ENCODE results near the gene TNIP1.

TNIP1 gene, protein sequence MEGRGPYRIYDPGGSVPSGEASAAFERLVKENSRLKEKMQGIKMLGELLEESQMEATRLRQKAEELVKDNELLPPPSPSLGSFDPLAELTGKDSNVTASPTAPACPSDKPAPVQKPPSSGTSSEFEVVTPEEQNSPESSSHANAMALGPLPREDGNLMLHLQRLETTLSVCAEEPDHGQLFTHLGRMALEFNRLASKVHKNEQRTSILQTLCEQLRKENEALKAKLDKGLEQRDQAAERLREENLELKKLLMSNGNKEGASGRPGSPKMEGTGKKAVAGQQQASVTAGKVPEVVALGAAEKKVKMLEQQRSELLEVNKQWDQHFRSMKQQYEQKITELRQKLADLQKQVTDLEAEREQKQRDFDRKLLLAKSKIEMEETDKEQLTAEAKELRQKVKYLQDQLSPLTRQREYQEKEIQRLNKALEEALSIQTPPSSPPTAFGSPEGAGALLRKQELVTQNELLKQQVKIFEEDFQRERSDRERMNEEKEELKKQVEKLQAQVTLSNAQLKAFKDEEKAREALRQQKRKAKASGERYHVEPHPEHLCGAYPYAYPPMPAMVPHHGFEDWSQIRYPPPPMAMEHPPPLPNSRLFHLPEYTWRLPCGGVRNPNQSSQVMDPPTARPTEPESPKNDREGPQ

DNA sequence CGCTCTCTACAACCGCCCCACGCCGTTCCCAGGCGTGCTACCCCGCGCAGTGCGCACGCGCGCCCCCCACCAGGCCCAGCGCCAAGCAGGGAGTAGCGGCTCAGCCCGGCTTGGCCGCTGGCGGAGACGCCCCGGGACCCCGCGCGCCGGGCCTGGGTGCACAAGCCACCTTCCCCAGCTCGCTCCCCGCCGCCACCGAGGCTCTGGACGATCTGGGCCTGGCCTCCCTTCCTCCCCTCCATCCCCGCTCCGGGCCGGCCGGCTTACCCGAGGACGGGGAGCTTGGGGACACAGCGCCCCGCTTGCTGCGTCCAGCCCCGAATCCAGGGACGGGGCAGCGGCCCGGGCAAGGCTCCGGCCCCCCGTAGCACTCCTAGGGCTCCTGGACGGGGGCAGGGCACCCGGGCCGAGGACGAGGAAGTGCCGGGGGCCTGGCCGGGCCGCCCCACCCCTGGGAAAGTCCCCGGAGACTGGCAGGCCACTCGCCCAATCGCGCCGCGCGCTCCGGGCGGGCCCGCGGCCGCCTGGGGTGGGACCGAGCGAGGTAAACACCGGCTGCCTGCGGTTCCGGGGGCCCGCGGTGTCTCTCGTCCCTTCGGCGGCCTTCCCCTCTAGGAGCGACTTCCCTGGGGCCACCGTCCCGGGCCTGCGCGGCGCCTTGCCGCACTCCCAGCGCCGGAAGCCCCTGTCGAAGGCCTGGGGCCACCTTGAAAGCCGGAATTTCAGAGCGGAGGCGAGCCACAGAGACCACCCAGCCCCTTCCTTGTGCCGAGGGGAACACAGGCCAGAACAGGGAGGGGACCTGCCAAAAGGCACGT lies at the start of gene TNIP1:
TNIP1 (minus strand) TSS at position 422 of the 818 bp plus-strand sequence. CDS start 15,939 bp downstream, outside the sequence.
- DNase-seq (ENCODE audit: low spot score), result peak; percentile 92

DNA sequence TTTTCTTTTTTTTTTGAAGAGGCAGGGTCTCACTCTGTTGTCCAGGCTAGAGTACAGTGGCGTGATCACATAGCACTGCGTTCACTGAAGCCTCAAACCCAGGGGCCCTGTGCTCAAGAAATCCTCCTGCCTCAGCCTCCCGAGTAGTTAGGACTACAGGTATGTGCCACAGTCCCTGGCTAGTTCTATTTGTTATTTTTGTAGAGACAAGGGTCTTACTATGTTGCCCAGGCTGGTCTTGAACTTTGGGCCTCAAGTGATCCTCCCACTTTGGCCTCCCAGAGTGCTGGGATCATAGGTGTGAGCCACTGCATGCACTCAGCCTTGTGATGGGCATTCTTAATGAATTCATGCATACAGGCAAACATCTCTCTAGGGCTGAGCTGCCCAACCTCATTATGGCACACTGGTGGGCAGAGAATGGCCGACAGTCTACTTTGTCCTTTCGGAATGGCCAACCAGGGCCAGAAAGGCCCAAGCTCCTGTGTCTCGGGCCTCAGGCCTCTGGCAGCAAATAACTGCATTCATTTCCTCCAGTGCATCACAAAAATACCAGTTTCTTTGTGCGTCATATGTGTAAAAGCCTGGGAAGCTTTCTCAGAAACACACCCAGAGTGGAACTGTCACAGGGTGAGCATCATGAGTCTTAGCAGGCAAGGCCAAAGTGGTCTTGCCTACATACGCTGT lies 49.5 kb upstream of the TNIP1 start:
- no peak for DNase-seq (ENCODE audit: low spot score)

DNA sequence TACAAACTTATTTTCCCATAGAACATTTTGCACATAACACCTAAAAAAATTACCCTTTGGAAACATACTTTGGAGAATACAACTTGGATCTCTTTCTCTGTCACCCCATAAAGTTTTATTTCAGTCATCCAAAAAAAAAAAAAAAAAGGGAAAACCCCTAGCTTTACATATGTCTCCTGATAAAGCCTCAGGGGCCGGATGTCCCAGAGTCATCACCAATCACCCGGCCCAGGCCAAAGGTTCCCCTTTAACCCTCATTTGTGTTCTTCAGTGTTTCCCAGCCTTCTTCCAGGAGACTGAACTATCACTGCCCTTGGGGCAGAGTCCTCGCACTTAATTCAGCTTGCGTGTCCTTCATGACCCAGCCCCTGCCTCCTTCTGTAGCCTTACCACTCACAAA lies 48.0 kb upstream of the TNIP1 start:
- no peak for DNase-seq (ENCODE audit: low spot score)

DNA sequence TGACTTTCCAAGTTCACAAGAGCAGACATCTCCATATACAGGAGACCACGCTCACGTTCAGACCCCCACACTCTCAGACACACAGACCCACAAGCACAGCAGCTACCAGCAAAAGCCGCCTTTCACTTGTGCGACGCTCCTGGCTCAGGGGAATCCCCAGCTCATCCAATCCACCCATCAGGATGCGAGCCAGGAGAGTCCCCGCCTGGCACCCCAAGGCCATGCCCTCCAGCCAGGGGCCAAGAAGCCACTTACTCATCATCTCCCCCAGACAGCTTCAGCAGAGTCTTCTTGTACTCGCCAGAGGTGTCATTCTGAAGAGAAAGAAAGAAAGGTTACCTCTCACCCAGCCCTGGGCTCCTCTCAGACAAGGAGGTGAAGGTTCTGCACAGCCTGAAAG lies 47.1 kb upstream of the TNIP1 start:
- DNase-seq (ENCODE audit: low spot score), result no peak

DNA sequence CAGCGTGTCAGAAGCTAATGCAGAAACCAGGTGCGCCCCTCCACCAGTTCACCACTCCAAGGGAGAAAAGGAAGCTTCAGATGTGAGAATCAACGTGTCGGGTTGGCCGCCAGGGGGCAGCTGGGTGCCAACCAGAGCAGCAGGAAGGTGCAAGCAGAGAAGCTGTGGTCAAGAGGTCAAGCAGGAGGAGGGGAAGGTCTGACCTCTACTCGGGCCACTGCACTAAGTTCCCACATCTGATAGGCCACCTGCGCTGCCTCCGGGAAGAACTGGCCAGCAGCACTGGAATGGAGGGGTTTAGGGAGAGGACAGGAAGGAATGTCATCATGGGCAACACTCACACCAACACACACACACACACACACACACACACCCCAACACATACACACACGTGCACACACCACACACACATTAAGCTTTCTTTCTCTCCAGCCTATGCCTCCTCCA lies 45.4 kb upstream of the TNIP1 start:
- peak; percentile 55 for DNase-seq (ENCODE audit: low spot score)

DNA sequence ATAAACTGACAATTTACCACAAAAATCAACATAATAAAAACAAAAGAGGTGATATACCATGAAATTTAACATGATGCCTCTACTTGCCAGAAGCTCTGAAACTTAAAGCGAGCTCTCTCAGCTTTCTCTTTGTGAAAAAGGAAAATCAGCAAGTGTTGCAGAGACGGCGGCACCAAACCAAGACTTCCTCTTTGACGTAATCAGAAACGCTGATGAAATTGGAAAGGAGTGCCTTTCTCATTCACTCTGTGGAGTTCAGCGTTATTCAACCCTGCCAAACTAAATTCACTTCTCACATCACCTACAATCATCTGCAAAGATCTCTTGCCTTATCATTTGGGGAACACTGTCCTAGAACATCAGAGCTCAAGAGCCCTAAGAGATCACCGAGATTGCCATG lies 44.6 kb upstream of the TNIP1 start:
- no peak for DNase-seq (ENCODE audit: low spot score)

DNA sequence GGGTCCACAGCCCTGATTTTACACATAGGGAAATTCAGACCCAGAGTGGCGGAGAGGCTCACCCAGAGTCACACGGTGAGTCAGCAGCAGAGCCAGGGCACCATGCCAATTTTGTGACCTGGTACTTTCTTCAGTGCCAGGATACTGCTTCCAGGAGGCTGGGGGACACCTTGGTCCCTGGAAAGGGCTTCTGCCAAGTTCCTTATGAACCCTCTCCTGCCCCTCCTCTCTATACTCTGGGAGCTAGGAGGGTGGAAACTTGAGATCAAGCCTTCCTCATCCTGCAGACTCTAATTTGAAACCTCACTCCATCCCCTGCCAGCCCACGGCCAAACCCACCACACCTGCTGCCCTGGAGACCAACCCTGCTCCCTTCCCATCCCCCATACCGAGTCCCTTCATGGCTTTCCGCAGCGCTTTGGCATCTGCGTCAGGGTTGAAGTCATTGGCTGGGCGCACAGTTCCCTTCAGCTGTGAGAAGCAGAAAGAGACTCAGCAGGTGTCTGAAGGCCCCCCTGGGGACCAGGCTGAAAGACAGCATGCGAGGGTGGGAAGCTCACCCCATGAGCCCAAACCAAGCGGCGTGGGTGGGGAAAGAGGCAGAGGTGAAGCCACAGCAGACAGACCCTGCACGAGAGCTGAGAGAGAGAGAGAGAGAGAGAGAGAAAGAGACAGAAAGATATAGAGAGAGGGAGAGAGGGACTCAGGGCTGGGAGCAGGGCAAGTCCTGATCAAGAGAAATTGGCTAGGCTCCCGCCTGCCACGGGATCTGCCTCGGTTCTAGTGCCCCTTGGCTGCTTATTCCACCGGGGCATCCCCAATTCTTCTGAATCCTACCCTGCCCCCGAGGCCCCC lies 43.3 kb upstream of the TNIP1 start:
- DNase-seq (ENCODE audit: low spot score), result no peak

DNA sequence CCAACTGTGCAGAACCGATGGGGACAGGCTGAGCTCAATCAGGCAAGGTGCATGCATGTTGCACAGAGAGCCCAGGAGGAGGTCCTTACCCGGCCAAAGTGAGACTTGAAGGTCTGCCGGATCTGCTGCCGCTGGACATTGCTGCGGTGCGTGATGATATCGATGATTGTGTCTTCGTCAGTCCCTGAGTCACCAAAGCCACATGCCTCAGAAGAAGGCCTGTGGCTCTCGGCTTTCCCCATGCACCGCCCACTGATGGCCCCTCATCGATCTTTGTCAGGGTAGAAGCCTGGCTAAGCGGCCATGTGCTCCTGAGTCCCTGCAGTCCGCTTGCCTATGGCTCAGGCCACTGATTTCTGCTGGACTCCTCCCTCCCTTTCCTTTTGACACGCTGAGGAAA lies 42.0 kb upstream of the TNIP1 start:
- DNase-seq (ENCODE audit: low spot score), result no peak

DNA sequence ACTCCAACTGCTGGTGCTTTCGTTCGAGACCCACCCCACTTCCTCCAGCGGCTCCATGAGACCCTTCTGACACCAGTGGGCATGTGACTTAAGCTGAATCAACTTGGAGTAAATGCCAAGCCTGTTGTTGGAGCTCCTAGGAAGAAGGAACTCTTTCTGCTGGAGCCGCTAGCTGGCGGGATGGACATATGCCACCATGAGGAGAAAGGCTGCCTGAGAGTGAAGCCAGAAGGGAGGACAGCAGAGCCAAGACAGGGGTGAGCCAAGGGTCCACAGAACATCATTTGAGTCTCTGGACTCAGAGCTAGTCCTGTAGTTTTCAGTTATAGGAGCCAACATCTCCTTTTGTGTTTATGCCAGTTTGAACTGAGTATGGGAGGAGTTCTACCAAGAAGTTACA lies 40.8 kb upstream of the TNIP1 start:
- no peak for DNase-seq (ENCODE audit: low spot score)

DNA sequence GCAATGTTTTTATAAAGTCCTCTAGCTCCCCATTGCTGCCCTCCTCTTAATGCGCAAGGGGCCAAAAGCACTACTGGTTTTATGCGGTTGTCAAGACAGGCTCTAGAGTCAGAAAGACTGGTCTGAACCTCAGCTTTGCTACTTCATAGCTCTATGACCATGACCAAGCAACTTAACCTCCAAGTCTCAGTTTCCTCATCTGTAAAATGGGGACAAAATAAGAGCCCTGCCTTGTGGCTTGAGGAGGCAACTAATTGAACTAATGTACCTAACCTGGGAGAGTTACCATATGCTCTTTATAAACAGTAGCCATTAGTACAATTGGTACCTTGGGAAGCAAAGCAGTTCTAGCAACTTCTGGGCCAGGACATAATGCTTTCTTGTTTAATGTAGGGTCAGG lies 40.3 kb upstream of the TNIP1 start:
- no peak for DNase-seq (ENCODE audit: low spot score)

DNA sequence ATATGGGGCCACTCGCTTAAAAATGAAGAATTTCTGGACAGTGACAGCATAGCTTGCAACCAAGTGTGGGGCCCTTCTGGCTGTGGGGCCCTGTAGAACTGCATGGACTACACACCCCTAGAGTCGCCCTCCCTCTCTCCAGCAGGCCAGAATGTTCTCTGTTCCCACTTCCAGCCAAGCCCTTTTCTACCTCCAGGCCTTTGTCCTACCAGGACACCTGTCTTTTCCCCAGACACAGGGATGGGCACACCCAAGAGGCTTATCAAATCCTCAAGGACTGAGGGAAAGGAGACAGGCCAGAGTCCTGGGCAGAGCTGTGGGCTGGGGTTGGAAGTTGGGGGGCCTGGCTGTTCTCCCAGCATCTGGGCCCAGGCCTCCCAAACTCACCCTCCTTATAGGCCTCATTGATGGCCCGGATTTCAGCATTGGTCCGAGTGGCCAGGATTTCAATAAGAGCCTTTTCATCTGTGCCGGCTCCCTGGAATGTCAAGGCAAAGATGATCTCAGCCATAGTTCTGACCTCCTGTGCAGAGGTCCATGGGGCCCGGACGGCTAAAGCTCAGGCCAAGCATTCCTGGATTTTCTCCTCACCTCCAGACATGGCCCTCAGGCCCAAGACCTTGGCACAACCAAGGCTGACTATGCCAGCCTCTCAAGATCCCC lies 38.2 kb upstream of the TNIP1 start:
- no peak for DNase-seq (ENCODE audit: low spot score)

DNA sequence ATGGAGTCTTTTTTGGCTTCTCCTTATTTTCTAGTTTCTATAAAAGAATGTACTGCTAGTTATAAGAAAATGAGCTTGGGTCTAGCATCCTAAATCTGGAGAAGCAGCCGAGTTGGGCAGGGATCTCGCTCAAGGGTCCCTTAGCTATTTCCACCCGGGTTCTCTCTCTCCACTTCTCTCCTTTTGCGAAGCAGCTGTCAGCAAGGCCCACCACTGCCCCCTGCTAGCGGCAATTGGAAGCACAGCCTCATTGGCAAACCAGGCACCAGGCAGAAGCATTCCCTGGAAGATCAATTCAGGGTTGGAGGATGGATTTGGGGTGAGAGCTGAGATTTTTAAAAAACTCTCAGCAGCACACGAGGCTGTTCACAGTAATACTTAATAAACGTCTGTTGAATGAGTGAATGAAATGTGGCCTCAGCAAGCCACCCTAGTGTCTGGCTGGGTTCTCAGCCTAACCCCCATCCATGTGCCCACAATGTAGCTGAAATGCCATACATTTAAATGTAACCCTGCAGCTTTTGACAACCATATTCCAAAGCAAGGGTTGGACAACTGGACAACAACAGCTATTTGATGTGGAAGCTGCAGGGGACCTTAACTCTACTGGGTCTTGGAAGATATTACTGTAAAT lies 34.6 kb upstream of the TNIP1 start:
- peak; percentile 74 for DNase-seq (ENCODE audit: low spot score)

DNA sequence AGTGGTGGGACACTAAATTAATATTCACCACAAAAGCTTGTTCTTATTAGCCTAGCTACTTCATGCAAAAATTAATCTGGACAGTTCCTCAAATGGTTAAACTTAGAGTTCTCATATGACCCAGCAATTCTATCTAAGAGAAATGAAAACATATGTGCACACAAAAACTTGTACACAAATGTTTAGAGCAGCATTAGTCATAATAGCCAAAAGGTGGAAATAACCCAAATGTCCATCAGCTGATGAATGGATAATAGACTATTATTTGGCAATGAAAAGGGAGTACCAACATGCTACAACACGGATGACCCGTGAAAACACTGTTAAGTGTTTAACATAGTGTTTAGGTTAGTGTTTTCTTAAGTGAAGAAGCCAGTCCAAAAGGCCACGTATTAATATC lies 32.8 kb upstream of the TNIP1 start:
- DNase-seq (ENCODE audit: low spot score), result no peak

DNA sequence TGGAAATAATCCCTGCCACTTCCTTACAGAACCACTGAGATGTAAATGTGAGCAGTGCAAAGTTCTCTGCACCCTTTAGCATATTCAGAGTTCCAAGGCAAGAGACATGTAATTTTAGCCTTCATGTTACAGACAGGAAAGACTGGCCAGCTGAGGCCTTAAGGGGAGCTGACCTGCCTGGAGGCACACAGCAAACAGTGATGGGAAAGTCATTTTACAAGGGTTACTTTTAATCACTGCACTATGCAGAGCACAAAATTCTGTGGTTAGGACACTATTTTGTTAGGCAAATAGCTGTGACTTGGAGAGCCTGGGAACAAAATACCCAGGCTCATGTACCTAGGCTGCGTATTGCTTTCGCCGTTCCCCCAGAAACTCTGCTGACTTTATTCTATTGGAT lies 30.2 kb upstream of the TNIP1 start:
- DNase-seq (ENCODE audit: low spot score), result no peak

DNA sequence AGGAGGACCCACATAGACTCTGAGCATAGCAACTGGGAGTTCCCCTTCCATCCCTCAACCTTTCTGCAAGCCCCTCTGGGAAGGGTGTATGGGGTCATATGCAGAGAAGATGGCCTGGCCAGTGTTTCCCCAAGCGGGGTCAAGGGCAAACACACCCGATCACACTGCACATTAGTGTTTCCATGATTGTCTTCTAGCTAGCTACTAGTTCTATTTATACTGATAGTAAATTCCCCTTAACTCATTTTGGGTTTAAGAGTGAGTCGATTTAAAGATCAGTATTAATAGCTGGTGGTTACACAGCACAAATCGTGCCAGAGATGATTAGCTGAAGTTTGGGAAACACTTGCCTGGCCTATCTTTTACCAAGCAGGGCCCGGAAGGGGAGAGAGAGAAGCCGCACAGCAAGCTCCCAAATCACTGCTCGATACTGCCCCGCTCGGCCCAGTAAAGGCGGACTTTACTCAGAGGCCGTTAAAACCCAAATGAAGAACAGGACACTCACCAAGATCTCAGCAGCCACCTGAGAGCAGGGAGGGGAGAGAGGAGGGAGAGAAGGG lies 29.4 kb upstream of the TNIP1 start:
- DNase-seq (ENCODE audit: low spot score), result no peak

DNA sequence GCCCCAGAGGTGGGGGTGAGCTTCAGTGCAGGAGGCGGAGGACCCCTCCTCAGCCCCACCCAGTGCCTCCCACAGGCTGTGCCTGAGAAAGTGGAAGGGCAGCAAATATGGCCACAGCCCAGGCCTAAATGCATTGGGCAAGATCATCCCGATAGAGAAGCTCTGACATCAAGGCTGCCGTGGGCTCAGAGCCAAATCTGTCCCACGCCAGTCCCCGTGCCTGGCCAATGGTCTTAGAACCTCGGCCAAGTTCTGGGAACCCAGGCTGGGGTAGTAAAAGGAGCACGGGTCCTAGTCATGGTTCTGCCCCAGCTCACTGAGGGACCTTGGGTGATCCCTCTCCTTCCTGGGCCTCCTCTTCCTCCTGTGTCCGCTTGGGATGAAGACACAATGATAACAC lies 27.7 kb upstream of the TNIP1 start:
- DNase-seq (ENCODE audit: low spot score), result no peak

DNA sequence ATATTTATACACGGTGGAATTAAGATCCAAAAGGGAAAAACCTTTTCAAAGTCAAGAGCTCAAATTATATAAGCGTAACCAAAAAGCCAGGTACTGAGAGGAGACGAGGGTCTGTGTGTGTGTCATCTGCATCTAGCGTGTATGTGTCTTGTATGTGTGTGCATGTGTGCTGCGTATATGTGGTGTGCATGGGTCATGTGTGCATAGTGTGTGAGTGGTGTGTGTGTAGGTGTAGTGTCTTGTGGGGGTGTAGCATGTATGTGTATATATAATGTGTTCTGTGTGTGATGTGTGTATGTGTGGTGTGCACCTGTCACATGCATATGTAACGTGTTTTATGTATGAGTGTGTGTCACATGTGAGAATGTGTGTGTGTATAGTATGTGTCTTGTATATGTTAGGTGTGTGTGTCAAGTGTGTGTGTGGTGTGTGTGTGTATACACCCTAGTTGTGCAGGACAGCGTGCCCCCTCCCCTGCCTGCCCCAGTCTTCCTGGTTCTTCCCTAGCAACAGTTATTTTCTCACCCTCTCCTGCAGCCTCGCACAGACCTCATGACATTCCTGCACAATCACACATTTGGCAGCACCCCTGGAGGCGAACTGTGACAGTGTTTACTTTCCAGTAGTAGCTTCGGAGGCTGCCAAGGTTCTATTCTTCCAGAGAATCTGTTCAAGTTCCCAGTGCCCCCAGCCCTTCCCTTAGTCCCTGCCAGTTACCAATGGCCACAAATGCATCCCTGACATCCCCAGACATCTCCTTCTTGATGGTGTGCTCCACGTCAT lies 27.1 kb upstream of the TNIP1 start:
- no peak for DNase-seq (ENCODE audit: low spot score)

DNA sequence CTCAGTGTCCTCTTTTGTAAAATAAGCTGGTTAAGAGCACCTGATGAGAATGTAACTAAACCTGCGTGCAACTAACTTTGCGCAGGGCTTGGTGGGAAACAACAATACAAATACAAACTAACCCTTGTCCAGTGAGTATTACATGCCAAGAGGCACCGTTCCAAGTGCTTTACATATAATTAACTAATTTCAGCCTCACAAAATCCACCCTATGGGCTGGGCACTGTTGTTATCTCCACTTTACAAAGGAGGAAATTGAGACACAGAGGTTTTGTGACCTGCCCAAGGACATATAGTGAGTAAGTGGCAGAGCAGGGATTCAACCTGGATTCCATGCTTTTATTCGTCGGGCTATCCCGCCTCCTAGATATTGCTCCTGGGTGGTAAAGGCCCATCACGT lies 26.2 kb upstream of the TNIP1 start:
- DNase-seq (ENCODE audit: low spot score), result no peak

DNA sequence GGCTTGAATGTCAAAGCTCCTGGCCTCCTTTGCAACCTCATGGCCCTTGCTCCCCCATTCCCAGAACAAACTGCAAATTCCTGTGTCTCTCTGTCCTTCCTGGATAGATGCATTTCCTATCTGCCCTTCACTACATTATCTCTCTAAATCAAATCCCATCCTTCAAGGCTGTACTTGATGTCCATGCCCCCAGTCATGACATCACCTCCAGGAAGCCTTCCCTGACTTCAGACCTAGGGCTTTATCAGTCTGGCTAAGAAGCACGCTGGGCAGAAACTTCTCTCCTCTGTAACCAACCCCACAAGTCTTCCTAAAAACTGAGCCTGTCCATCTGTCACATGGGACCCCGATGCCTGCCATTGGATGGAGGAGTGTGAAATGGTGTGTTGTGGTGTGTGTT lies 25.7 kb upstream of the TNIP1 start:
- no peak for DNase-seq (ENCODE audit: low spot score)

Data from HuH-7.5 (cell line).